H9 (cell line): Measurements from ENCODE around the gene IFT122. TPM values are rescaled to one million over a fixed set of nuclear protein-coding genes. Genes with fewer than 3 reads are reported as not detected.
"Not testable (repeated sequence)": the region's sequence is repeated elsewhere in the genome, so short reads cannot be mapped to it uniquely, and the experiment has no call there.

Experiments
- DNase-seq: peaks from one replicate; pipeline ENCODE4 v3.0.0-alpha.2; 2017
- H2AFZ ChIP-seq: one replicate; pipeline ENCODE4 v1.6.1; 2013; ENCODE audit warnings: mild to moderate bottlenecking, low read length, control low read depth, moderate library complexity
- H2AK5ac ChIP-seq: 2 replicates; pipeline ENCODE4 v1.6.1; 2013; ENCODE audit warnings: low read length, control low read depth, mixed read lengths; ENCODE audit not compliant: insufficient read length
- H2BK120ac ChIP-seq: one replicate; pipeline ENCODE4 v1.6.1; 2013; ENCODE audit warnings: low read depth, mild to moderate bottlenecking, low read length, control low read depth, inconsistent platforms; ENCODE audit not compliant: poor library complexity, severe bottlenecking
- H2BK12ac ChIP-seq: 2 replicates; pipeline ENCODE4 v1.6.1; 2013; ENCODE audit warnings: low read length, control low read depth, mixed read lengths, low read depth; ENCODE audit not compliant: insufficient read length
- H2BK15ac ChIP-seq: 2 replicates; pipeline ENCODE4 v1.6.1; 2013; ENCODE audit warnings: low read depth, low read length, control low read depth
- H2BK20ac ChIP-seq: one replicate; pipeline ENCODE4 v1.6.1; 2013; ENCODE audit warnings: low read depth, mild to moderate bottlenecking, low read length, control low read depth, inconsistent platforms; ENCODE audit not compliant: poor library complexity, severe bottlenecking
- H2BK5ac ChIP-seq: 2 replicates; pipeline ENCODE4 v1.6.1; 2013; ENCODE audit warnings: low read length, control low read depth, mixed read lengths; ENCODE audit not compliant: insufficient read length
- H3K14ac ChIP-seq: 2 replicates; pipeline ENCODE4 v1.6.1; 2013; ENCODE audit warnings: low read length, control low read depth; ENCODE audit not compliant: insufficient read depth
- H3K18ac ChIP-seq: 2 replicates; pipeline ENCODE4 v1.6.1; 2013; ENCODE audit warnings: low read depth, mild to moderate bottlenecking, mixed read lengths, low read length, control low read depth; ENCODE audit not compliant: insufficient read length
- H3K23ac ChIP-seq: 2 replicates; pipeline ENCODE4 v1.6.1; 2013; ENCODE audit warnings: low read length, control low read depth, mixed read lengths, low read depth; ENCODE audit not compliant: insufficient read length
- H3K23me2 ChIP-seq: 2 replicates; pipeline ENCODE4 v1.6.1; 2013; ENCODE audit warnings: low read depth, mild to moderate bottlenecking, mixed read lengths, low read length, control low read depth; ENCODE audit not compliant: insufficient read length, poor library complexity, severe bottlenecking
- H3K27ac ChIP-seq: 2 replicates; pipeline ENCODE4 v1.5.1; 2013; ENCODE audit warnings: low read length, control low read depth, mixed read lengths, low read depth; ENCODE audit not compliant: insufficient read length
- H3K27me3 ChIP-seq: 2 replicates; pipeline ENCODE4 v1.6.1; 2013; ENCODE audit warnings: low read length, control low read depth, inconsistent platforms; ENCODE audit not compliant: insufficient read depth
- H3K4ac ChIP-seq: 2 replicates; pipeline ENCODE4 v1.6.1; 2013; ENCODE audit warnings: low read depth, mild to moderate bottlenecking, control low read depth, inconsistent platforms, low read length, moderate library complexity
- H3K4me1 ChIP-seq: 2 replicates; pipeline ENCODE4 v1.6.1; 2013; ENCODE audit warnings: low read length, control low read depth, inconsistent platforms; ENCODE audit not compliant: insufficient read depth
- H3K4me2 ChIP-seq: 2 replicates; pipeline ENCODE4 v1.6.1; 2013; ENCODE audit warnings: low read length, control low read depth, mixed read lengths; ENCODE audit not compliant: insufficient read length, insufficient read depth
- H3K56ac ChIP-seq: 2 replicates; pipeline ENCODE4 v1.6.1; 2013; ENCODE audit warnings: low read depth, mild to moderate bottlenecking, mixed read lengths, low read length, control low read depth; ENCODE audit not compliant: insufficient read length
- H3K79me1 ChIP-seq: 2 replicates; pipeline ENCODE4 v1.6.1; 2013; ENCODE audit warnings: low read depth, mild to moderate bottlenecking, moderate library complexity, low read length, control low read depth, inconsistent platforms; ENCODE audit not compliant: insufficient read depth, poor library complexity, severe bottlenecking
- H3K79me2 ChIP-seq: 2 replicates; pipeline ENCODE4 v1.6.1; 2013; ENCODE audit warnings: low read length, control low read depth, inconsistent platforms; ENCODE audit not compliant: insufficient read depth
- H3K9ac ChIP-seq: 2 replicates; pipeline ENCODE4 v1.6.1; 2013; ENCODE audit warnings: low read length, control low read depth, mixed read lengths; ENCODE audit not compliant: insufficient read length; ENCODE audit errors: extremely low read depth
- H3K9me3 ChIP-seq: one replicate; pipeline ENCODE4 v1.6.1; 2013; ENCODE audit warnings: low read depth, low read length, inconsistent platforms; ENCODE audit not compliant: control insufficient read depth
- H3T11ph ChIP-seq: one replicate; pipeline ENCODE4 v1.6.1; 2013; ENCODE audit warnings: mild to moderate bottlenecking, low read length, control low read depth, inconsistent platforms
- H4K20me1 ChIP-seq: one replicate; pipeline ENCODE4 v1.6.1; 2013; ENCODE audit not compliant: control insufficient read depth, insufficient read length, insufficient read depth
- H4K5ac ChIP-seq: 2 replicates; pipeline ENCODE4 v1.6.1; 2013; ENCODE audit warnings: low read depth, mild to moderate bottlenecking, mixed read lengths, low read length, control low read depth; ENCODE audit not compliant: insufficient read length
- H4K8ac ChIP-seq: replicated peaks from 2 replicates; pipeline ENCODE4 v1.6.1; 2013; ENCODE audit warnings: low read length, control low read depth, mixed read lengths, low read depth; ENCODE audit not compliant: insufficient read length
- H4K91ac ChIP-seq: 2 replicates; pipeline ENCODE4 v1.6.1; 2013; ENCODE audit warnings: low read depth, mild to moderate bottlenecking, moderate library complexity, mixed read lengths, low read length, control low read depth; ENCODE audit not compliant: insufficient read length
- H3K27ac Mint-ChIP-seq, 3 experiments: 2 replicates in 2 of 3; 3 replicates in 1 of 3; pipeline ENCODE4 v1.8.0; 2020 to 2021; ENCODE audit warnings: mixed read lengths in 3 of 3, mild to moderate bottlenecking in 1 of 3, moderate library complexity in 1 of 3
- H3K27me3 Mint-ChIP-seq: 2 replicates; pipeline ENCODE4 v1.8.0; 2021; ENCODE audit warnings: low read depth, mild to moderate bottlenecking, moderate library complexity, mixed read lengths
- H3K36me3 Mint-ChIP-seq, 3 experiments: 2 replicates in 2 of 3; 3 replicates in 1 of 3; pipeline ENCODE4 v1.8.0; 2020 to 2021; ENCODE audit warnings: low read depth in 3 of 3, mixed read lengths in 3 of 3; ENCODE audit not compliant: insufficient read depth in 1 of 3
- H3K4me1 Mint-ChIP-seq, 2 experiments: 2 replicates each; pipeline ENCODE4 v1.8.0; 2020; ENCODE audit warnings: mixed read lengths in 2 of 2
- H3K4me3 Mint-ChIP-seq, 2 experiments: 2 replicates in 1 of 2; 3 replicates in 1 of 2; pipeline ENCODE4 v1.8.0; 2020 to 2021; ENCODE audit warnings: mild to moderate bottlenecking in 2 of 2, mixed read lengths in 2 of 2, moderate library complexity in 1 of 2
- H3K9me3 Mint-ChIP-seq, 2 experiments: 2 replicates in 1 of 2; 3 replicates in 1 of 2; pipeline ENCODE4 v1.8.0; 2020; ENCODE audit warnings: mild to moderate bottlenecking in 2 of 2, mixed read lengths in 2 of 2, moderate library complexity in 1 of 2
- WGBS: extraction: QIAGEN DNeasy Blood & Tissue Kit; methylation state at CpG from one replicate; pipeline ENCODE4 v1.1.7; 2013; ENCODE audit warnings: missing lambda C conversion rate, low lambda C conversion rate, mixed read lengths; ENCODE audit not compliant: insufficient read length; ENCODE audit errors: extremely low coverage; 5-methylcytosine and 5-hydroxymethylcytosine counted together
- total RNA-seq: library from RNA; stranded (reverse); gene quantifications from 2 replicates; pipeline ENCODE4 v1.2.1, GENCODE V29; 2021
- TF ChIP-seq, protein P1 (sequence below): fragments of 200-600 bp; sonication (generic); conservative IDR thresholded peaks from 3 replicates; pipeline ENCODE4 v1.8.0; 2021; ENCODE audit warnings: antibody characterized with exemption, mild to moderate bottlenecking

The IFT122 gene
- total RNA-seq, 1 experiment from 2014 or later, result 19.3 TPM

DNA sequence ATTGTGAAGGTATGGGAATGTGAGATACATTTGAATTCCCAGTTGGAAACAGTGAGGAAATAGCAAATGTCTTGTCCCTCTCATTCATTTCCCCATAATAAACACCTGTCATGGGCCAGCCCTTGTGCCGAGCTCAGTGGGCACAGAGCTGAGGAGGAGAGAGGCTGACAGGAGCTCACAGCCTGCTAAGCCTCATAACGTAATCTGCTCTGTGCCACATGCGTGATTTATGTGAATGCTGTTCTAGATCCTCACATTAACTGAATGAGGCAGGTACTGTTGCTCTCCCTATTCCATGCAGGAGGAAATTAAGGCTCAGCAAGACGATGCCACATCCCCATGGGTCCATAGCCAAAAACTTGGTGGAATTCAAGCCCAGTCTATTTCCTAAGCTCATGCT, 53.2 kb downstream of the IFT122 start:
- H3K27ac ChIP-seq, result no peak overlapping the region
- no peak overlapping the region for H3K4me2 ChIP-seq
- Mint-ChIP-seq H3K36me3 (peaks cover 8 to 38% (median 25%) of the 10 kb centered on the region in 3 experiments; a peak in 6 of 7 replicates), H3K27me3 (peaks cover 30% of the 10 kb centered on the region), H3K9me3 (no peaks in the 10 kb centered on the region), H3K4me3 (no peak overlapping the region), H3K4me1 (peaks cover 11 to 22% of the 10 kb centered on the region in 2 experiments), H3K27ac (no peak overlapping the region)
- no peak overlapping the region for H2BK5ac ChIP-seq
- H3K23ac ChIP-seq, result no peak overlapping the region
- H3K27me3 ChIP-seq, result no peaks in the 10 kb centered on the region; the same call in 1 of the 2 replicates
- WGBS, result no CpG with 5 or more reads among the region's 4 CpGs
- no peak overlapping the region for H3T11ph ChIP-seq
- no peak for DNase-seq
- H3K56ac ChIP-seq, result no peak overlapping the region
- no peak overlapping the region for H2AFZ ChIP-seq
- peaks cover 6% of the 10 kb centered on the region; the same call in 1 of the 2 replicates for H3K4me1 ChIP-seq
- H3K79me1 ChIP-seq, result no peaks in the 10 kb centered on the region
- no peak overlapping the region for H3K4ac ChIP-seq
- H2BK120ac ChIP-seq, result no peak overlapping the region
- H2BK20ac ChIP-seq, result no peak overlapping the region
- H3K79me2 ChIP-seq, result no peaks in the 10 kb centered on the region
- no peak overlapping the region for H2BK12ac ChIP-seq
- no peaks in the 10 kb centered on the region for H3K9me3 ChIP-seq
- TF ChIP-seq, protein P1, sequence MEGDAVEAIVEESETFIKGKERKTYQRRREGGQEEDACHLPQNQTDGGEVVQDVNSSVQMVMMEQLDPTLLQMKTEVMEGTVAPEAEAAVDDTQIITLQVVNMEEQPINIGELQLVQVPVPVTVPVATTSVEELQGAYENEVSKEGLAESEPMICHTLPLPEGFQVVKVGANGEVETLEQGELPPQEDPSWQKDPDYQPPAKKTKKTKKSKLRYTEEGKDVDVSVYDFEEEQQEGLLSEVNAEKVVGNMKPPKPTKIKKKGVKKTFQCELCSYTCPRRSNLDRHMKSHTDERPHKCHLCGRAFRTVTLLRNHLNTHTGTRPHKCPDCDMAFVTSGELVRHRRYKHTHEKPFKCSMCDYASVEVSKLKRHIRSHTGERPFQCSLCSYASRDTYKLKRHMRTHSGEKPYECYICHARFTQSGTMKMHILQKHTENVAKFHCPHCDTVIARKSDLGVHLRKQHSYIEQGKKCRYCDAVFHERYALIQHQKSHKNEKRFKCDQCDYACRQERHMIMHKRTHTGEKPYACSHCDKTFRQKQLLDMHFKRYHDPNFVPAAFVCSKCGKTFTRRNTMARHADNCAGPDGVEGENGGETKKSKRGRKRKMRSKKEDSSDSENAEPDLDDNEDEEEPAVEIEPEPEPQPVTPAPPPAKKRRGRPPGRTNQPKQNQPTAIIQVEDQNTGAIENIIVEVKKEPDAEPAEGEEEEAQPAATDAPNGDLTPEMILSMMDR, result no peak
- H2BK15ac ChIP-seq, result no peak overlapping the region
- no peak overlapping the region for H4K5ac ChIP-seq
- no peak overlapping the region for H4K91ac ChIP-seq
- H4K20me1 ChIP-seq, result no peaks in the 10 kb centered on the region
- H2AK5ac ChIP-seq, result no peak overlapping the region
- no peak overlapping the region for H4K8ac ChIP-seq
- no peaks in the 10 kb centered on the region for H3K23me2 ChIP-seq
- no peak overlapping the region for H3K18ac ChIP-seq
- H3K14ac ChIP-seq, result no peak overlapping the region
- H3K9ac ChIP-seq, result no peak overlapping the region

GRCh38 chr3:129494499-129494898, 54.5 kb downstream of the IFT122 start:
- not testable (repeated sequence) for H3K9me3 ChIP-seq, H3K27ac Mint-ChIP-seq

More at GRCh38 chr3:129494499-129494898, 54.5 kb downstream of the IFT122 start:
- DNase-seq, H3T11ph ChIP-seq, H2AFZ ChIP-seq, H3K18ac ChIP-seq, H3K56ac ChIP-seq, H2BK5ac ChIP-seq, H2BK120ac ChIP-seq, H3K9me3 Mint-ChIP-seq, H3K4me3 Mint-ChIP-seq, H2BK15ac ChIP-seq, H2BK20ac ChIP-seq, H2BK12ac ChIP-seq, H3K27me3 ChIP-seq, H3K14ac ChIP-seq, H3K79me1 ChIP-seq, H3K9ac ChIP-seq, H3K23me2 ChIP-seq, H3K23ac ChIP-seq, H3K4me2 ChIP-seq, H3K79me2 ChIP-seq, H3K4me1 ChIP-seq, H4K91ac ChIP-seq, H3K27ac ChIP-seq, H2AK5ac ChIP-seq, H4K20me1 ChIP-seq, H4K8ac ChIP-seq, H3K4ac ChIP-seq: not testable (repeated sequence)
- no CpG with 5 or more reads among the region's 5 CpGs for WGBS
- H3K4me1 Mint-ChIP-seq, result peaks cover 14 to 22% of the 10 kb centered on the region in 2 experiments
- H3K36me3 Mint-ChIP-seq, result peaks cover 7 to 34% (median 20%) of the 10 kb centered on the region in 3 experiments; a peak in 6 of 7 replicates
- H4K5ac ChIP-seq, result peak overlapping the region; percentile 70
- peaks cover 32% of the 10 kb centered on the region for H3K27me3 Mint-ChIP-seq
